ENCODE results near the gene EGFR.

Gene EGFR

DNA sequence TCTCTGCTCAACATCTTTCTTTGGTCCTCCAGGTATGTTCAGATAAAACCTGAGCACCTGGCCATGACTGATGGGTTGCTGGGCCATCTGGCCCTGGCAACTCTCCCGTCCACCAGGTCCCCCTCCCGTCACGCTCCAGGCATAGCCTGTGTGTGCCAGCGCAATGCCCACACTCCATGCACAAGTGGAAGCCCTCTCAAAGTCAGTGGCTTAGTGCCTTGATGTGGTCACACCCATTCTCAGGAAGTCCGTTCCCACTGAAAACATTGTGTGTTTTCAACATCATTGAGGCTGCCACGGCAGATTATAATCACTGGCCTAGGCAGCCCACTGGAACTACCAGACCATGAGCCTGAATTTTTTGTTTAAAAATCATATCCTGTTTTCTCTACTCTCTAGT, 175.7 kb downstream of the EGFR start:
- DNase-seq: no peak

DNA sequence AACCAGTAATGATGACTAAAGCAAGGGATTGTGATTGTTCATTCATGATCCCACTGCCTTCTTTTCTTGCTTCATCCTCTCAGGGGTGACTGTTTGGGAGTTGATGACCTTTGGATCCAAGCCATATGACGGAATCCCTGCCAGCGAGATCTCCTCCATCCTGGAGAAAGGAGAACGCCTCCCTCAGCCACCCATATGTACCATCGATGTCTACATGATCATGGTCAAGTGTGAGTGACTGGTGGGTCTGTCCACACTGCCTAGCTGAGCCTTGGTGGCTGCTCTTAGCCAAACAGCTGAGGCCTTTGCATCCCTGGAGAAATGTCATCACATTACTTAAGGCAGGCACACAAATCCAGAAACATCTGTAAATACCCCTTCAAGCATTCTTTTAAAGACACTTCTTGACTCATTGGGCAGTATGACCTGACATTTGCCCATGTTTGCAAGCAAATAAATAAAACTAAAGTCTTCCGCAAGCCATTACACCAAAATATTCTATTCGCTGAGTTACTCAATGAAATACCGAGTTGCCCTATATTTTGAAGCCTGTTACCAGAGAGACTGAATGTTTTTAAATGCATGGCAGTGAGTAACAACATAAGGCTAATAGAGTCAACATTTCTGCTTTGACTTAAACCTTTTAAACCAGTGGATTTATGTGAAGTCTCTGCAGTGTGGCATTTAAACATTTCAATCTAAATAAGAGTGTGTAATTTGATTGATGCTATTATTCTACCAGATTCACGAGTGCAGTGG, 180.0 kb downstream of the EGFR start:
- DNase-seq: no peak

DNA sequence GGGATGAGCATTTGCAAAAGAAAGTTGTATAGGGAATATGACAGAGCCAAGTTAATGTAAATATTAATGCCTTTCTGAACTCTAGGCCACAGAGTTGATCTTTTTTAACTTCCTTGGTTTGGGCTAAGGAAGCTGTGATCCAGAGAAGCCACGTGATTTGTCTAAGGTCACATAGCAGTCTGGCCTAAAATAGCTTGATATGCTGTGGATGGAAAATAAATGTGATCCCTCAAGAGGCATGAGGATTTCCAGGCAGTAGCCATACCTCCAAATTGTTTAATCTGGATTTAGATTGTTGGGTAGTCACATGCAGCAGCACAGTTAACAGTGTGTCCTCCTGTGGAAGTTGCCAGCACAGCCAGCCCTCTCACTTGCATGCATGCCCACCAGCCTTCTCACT, 180.6 kb downstream of the EGFR start:
- DNase-seq: no peak

DNA sequence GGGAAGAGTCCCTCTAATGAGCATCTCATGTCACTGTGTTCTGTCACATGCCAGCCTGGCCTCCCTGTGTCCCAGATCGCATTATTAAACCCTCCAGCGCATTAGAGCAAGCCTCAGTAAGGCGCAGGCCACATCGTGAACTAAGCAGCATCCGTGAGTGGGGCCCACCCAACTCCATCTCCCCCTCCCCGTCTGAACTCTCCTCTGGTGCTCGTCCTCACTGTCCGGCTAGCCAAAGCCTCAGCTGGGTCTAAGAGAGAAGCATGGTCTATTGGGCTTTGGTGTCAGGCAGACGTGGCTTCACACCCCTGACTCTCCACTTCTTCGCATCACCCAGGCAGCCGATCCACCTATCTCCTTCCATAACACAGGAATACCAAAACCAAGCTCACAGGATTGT, 181.6 kb downstream of the EGFR start:
- DNase-seq: no peak

DNA sequence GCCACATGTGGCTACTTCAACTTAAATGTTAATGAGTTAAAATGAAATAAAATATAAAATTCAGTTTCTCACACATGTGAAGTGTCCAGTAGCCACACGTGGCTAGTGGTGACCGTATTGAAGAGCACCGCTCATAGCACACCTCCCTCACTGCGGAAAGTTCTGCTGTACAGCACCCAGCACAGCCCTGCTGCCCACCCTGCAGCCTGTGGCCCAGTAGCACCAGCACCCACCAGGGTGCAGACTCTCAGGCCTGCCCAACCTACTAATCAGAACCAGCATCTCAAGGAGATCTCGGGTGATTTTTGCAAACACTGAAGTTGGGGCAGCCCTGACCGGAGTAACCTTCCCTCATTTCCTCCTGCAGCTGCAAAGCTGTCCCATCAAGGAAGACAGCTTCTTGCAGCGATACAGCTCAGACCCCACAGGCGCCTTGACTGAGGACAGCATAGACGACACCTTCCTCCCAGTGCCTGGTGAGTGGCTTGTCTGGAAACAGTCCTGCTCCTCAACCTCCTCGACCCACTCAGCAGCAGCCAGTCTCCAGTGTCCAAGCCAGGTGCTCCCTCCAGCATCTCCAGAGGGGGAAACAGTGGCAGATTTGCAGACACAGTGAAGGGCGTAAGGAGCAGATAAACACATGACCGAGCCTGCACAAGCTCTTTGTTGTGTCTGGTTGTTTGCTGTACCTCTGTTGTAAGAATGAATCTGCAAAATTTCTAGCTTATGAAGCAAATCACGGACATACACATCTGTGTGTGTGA, 183.5 kb downstream of the EGFR start:
- no peak for DNase-seq

DNA sequence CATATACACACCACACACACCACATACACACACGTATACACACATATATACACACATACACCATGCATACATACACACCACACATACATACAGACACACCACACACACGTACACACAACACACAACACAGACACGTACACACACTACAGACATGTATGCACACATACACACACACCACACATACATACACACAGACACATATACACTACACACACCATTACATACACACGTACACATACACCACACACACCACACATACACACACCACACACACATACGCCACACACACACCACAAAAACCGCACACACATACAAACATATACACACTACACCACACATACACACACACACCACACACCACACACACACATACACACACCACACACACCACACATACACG, 184.5 kb downstream of the EGFR start:
- no peak for DNase-seq

DNA sequence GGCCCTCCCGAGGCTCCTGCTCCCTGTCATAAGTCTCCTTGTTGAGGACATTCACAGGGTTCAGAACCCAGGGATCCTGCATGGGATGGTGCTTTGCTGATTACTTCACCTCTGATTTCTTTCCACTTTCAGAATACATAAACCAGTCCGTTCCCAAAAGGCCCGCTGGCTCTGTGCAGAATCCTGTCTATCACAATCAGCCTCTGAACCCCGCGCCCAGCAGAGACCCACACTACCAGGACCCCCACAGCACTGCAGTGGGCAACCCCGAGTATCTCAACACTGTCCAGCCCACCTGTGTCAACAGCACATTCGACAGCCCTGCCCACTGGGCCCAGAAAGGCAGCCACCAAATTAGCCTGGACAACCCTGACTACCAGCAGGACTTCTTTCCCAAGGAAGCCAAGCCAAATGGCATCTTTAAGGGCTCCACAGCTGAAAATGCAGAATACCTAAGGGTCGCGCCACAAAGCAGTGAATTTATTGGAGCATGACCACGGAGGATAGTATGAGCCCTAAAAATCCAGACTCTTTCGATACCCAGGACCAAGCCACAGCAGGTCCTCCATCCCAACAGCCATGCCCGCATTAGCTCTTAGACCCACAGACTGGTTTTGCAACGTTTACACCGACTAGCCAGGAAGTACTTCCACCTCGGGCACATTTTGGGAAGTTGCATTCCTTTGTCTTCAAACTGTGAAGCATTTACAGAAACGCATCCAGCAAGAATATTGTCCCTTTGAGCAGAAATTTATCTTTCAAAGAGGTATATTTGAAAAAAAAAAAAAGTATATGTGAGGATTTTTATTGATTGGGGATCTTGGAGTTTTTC, 186.5 kb downstream of the EGFR start:
- DNase-seq: no peak

DNA sequence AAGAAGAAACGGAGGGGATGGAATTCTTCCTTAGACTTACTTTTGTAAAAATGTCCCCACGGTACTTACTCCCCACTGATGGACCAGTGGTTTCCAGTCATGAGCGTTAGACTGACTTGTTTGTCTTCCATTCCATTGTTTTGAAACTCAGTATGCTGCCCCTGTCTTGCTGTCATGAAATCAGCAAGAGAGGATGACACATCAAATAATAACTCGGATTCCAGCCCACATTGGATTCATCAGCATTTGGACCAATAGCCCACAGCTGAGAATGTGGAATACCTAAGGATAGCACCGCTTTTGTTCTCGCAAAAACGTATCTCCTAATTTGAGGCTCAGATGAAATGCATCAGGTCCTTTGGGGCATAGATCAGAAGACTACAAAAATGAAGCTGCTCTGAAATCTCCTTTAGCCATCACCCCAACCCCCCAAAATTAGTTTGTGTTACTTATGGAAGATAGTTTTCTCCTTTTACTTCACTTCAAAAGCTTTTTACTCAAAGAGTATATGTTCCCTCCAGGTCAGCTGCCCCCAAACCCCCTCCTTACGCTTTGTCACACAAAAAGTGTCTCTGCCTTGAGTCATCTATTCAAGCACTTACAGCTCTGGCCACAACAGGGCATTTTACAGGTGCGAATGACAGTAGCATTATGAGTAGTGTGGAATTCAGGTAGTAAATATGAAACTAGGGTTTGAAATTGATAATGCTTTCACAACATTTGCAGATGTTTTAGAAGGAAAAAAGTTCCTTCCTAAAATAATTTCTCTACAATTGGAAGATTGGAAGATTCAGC, 187.6 kb downstream of the EGFR start:
- no peak for DNase-seq

DNA sequence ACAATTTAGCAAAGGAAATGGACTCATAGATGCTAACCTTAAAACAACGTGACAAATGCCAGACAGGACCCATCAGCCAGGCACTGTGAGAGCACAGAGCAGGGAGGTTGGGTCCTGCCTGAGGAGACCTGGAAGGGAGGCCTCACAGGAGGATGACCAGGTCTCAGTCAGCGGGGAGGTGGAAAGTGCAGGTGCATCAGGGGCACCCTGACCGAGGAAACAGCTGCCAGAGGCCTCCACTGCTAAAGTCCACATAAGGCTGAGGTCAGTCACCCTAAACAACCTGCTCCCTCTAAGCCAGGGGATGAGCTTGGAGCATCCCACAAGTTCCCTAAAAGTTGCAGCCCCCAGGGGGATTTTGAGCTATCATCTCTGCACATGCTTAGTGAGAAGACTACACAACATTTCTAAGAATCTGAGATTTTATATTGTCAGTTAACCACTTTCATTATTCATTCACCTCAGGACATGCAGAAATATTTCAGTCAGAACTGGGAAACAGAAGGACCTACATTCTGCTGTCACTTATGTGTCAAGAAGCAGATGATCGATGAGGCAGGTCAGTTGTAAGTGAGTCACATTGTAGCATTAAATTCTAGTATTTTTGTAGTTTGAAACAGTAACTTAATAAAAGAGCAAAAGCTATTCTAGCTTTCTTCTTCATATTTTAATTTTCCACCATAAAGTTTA, 188.8 kb downstream of the EGFR start:
- DNase-seq: no peak

DNA sequence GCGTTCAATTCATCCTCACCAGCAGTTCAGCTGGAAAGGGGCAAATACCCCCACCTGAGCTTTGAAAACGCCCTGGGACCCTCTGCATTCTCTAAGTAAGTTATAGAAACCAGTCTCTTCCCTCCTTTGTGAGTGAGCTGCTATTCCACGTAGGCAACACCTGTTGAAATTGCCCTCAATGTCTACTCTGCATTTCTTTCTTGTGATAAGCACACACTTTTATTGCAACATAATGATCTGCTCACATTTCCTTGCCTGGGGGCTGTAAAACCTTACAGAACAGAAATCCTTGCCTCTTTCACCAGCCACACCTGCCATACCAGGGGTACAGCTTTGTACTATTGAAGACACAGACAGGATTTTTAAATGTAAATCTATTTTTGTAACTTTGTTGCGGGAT, 190.5 kb downstream of the EGFR start:
- DNase-seq: no peak

DNA sequence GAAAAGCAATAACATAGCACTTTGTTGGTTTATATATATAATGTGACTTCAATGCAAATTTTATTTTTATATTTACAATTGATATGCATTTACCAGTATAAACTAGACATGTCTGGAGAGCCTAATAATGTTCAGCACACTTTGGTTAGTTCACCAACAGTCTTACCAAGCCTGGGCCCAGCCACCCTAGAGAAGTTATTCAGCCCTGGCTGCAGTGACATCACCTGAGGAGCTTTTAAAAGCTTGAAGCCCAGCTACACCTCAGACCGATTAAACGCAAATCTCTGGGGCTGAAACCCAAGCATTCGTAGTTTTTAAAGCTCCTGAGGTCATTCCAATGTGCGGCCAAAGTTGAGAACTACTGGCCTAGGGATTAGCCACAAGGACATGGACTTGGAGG, 191.4 kb downstream of the EGFR start:
- no peak for DNase-seq

DNA sequence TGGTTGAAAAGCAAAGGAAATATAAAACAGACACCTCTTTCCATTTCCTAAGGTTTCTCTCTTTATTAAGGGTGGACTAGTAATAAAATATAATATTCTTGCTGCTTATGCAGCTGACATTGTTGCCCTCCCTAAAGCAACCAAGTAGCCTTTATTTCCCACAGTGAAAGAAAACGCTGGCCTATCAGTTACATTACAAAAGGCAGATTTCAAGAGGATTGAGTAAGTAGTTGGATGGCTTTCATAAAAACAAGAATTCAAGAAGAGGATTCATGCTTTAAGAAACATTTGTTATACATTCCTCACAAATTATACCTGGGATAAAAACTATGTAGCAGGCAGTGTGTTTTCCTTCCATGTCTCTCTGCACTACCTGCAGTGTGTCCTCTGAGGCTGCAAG, 191.9 kb downstream of the EGFR start:
- no peak for DNase-seq

DNA sequence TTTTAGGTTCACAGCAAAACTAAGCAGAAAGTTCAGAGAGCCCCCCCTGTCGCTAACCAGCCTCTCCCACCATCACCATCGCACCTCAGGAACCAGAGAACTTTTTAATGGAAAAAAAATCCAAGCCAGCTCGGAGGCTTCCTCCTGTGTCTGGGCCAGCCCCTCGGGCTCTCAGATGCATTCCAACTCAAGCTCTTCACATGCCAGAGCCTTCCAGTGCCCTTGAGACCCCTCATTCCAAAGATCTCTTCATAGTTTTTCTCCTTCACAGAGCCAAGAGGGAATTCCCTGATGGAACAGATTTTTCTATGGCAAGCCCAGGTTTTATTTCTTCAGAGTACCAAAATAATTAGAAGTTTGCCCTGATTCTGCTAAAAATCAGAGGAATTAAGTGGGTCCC, 192.9 kb downstream of the EGFR start:
- no peak for DNase-seq

DNA sequence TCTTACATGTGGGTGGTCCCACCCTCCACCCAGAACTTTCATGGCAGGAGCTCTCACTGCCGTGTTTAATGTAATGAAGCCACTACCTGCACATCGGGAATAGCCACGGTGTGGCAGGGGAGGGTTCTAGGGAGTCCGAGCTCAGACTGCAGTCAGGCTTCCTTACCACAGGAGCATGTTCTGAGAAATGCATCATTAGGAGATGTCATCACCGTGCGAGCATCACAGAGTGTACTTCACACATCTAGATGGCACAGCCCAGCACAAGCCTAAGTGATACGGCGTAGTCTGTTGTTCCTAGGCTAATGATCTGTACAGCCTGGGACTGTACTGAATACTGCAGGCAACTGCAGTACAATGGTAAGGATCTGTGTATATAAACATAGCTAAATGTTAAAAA, 193.4 kb downstream of the EGFR start:
- no peak for DNase-seq

DNA sequence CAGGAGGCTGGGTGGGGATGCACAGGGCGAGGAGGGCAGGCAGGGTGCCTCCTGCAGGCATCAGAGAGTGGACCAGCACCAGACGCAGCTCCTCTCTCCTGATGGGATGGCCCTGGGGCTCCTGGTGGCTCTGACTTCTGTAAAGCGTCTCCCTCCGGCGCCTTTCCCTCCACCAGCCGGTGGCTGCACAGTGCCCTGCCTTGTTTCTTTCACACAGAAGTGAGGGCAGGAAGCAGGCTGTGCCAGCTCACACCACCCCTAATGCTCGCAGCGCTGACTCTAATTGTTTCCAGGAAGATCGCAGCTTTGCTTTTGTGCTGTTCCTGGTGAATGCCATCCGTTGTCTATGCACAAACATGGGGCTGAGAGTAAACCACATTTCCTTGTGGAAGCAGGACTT, 194.0 kb downstream of the EGFR start:
- no peak for DNase-seq

DNA sequence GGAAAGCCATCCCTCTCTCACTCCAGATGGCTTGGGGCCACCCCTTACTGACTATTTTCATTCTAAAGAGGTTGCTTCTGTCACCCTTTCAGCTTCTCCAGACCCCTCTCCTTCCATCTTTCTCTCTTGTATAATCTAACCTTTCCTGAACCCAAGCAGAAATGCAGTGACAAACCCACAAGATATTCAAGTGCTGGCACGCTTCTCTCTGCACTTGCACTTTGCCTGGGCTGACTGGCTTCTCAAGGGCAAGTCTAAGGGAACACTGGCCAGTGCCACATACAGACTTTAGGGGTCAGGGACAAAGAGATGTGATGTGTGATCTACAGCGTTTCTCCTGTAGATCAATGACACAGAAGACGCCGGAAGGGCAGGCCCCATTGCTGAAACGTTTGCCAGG, 195.9 kb downstream of the EGFR start:
- DNase-seq: no peak

DNA sequence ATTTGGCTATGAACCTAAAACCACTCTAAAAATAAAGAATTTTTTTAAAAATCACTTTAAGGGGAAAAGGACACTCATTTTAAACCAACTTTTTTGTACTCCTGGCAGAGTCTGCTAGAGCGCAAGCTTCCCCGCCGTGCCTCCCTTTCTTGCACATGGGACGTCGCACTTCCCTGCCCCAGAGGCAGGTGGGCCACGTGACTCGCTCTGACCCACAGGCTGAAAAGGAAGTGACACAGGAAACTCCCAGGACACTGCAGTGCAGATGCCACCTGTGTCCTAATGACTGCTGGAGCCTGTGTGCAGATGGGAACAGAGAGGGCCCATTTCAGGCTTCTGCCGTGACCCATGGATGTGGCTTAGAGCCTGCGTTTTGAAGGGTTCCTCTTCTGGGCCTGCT, 204.2 kb downstream of the EGFR start:
- DNase-seq: no peak

DNA sequence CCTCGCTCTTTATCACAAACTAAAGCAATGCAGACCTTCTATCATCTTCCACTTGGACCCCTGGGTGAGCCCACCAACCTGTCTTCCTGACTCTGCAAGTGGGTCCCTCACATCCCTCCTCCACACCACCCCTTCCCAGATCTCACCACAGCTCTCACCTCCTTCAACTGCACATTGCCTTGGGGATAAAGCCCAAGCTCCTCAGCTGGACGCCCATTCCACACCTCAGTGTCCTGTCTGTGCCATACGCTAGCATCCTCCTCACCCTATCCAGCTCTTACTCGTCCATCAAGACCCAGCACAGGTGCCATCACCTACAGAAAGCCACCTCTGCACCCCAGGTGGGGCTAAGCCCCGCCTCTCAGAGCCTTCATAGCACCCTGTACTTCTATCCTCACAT, 205.3 kb downstream of the EGFR start:
- no peak for DNase-seq

DNA sequence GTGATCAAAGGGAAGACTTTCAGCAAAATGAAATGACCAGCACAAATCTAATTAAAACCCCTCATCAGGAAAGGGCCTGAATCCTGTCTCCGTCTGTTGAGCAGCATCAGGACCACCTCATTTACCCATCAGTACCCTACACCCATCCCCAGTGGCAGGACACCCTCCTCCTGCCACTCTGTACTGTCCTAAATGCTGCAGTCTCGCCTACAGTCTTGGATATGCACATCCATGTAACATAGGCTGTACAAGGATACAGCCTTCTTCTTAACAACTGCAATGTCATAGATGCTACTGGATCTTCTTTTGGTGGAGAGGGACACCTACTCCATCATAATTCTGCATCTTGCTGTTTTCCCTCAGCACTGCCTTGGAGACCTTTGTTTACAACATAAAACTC, 206.0 kb downstream of the EGFR start:
- DNase-seq: no peak

DNA sequence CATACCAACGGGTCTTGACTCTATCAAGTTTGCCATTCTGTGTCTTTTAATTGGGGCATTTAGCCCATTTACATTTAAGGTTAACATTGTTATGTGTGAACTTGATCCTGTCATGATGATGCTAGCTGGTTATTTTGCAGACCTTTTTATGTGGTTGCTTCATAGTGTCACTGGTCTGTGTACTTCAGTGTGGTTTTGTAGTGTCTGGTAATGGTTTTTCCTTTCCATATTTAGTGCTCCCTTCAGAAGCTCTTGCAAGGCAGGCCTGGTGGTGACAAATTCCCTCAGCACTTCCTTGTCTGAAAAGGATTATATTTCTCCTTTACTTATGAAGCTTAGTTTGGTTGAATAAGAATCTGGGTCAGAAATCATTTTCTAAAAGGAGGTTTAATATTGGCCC, 211.2 kb downstream of the EGFR start:
- DNase-seq: no peak

DNA sequence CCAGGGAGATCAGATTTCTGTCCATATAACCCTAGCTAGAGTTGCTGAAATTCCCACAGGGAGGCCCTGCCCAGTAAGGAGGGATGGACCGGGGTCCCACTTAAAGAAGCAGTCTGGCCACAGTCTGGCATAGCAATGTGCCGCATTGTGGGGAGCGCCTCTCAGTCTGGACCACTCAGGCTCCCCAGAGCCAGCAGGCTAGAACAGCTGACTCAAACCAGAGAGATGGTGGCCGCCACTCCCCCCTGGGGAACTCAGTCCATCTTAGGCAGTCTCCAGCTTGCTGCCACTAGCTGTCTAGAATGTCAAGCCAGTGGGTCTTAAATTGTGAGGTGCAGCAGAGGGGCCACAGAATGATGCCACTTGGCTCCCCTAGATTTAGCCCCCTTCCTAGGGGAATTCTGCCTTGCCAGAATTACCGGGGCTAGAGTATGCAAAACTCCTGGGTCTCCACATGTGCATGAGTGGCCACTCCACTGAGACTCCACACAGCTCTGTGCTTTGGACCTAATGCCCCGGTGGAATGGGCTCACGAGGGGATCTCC, 213.0 kb downstream of the EGFR start:
- no peak for DNase-seq

DNA sequence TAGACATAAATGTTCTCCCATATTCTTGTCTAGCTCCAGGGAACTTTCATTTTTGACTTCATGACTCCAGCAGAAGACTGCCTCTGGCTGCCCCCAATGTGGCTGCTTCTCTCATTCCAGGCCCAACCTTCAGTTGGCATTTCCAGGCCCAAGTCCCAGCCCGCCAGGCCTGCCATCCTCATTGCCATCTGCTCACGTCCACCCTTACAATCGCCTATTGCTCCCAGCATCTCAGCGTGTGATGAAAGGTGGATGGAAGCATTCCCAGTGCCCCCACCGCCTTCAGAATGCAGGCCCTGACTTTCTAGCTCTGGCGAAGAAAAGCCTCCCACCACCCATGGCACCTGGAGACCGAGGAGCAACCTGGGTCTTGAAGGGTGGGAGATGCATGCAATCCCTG, 214.2 kb downstream of the EGFR start:
- no peak for DNase-seq

Measured in activated CD4-positive, alpha-beta T cell treated with anti-CD3 and anti-CD28 coated beads, Interleukin-2, amount 50 U/mL, for 48 hours (primary cell).